Smooth muscle cell (in vitro differentiated cells): ENCODE measurements around the gene AHDC1. TPM values are rescaled to one million over a fixed set of nuclear protein-coding genes. Genes with fewer than 3 reads are reported as not detected.

Source experiments
- DNase-seq: peaks from one replicate; lab custom pipeline; 2025; ENCODE audit not compliant: unreplicated experiment; lab: John Stamatoyannopoulos, UW
- H2AFZ ChIP-seq: fragments of 200-600 bp; sonication (generic); 2 replicates; pipeline ENCODE4 v1.6.0; 2016; ENCODE audit warnings: antibody characterized with exemption, low read depth, mild to moderate bottlenecking
- H3F3A ChIP-seq: fragments of 200-600 bp; sonication (generic); 2 replicates; pipeline ENCODE4 v1.6.0; 2017; ENCODE audit warnings: antibody characterized with exemption, low read depth
- H3K27ac ChIP-seq: fragments of 200-600 bp; sonication (generic); 2 replicates; pipeline ENCODE4 v1.5.1; 2016; ENCODE audit warnings: low read depth, mild to moderate bottlenecking
- H3K27me3 ChIP-seq: fragments of 200-600 bp; sonication (generic); 2 replicates; pipeline ENCODE4 v1.6.1; 2016; ENCODE audit warnings: low read depth, mild to moderate bottlenecking
- H3K36me3 ChIP-seq: fragments of 200-600 bp; sonication (generic); 2 replicates; pipeline ENCODE4 v1.5.1; 2016; ENCODE audit warnings: low read depth
- H3K4me1 ChIP-seq: fragments of 200-600 bp; sonication (generic); 2 replicates; pipeline ENCODE4 v1.5.1; 2016; ENCODE audit warnings: low read depth
- H3K4me2 ChIP-seq: fragments of 200-600 bp; sonication (generic); 2 replicates; pipeline ENCODE4 v1.6.0; 2016; ENCODE audit warnings: mild to moderate bottlenecking
- H3K4me3 ChIP-seq: fragments of 200-600 bp; sonication (generic); 2 replicates; pipeline ENCODE4 v1.5.1; 2016; ENCODE audit warnings: mild to moderate bottlenecking
- H3K79me2 ChIP-seq: fragments of 200-600 bp; sonication (generic); 2 replicates; pipeline ENCODE4 v1.6.0; 2016; ENCODE audit warnings: low read depth, mild to moderate bottlenecking
- H3K9ac ChIP-seq: fragments of 200-600 bp; sonication (generic); 2 replicates; pipeline ENCODE4 v1.6.0; 2016; ENCODE audit warnings: low read depth
- H3K9me3 ChIP-seq: fragments of 200-600 bp; sonication (generic); replicated peaks from 2 replicates; pipeline ENCODE4 v1.5.1; 2016; ENCODE audit warnings: low read depth
- H4K20me1 ChIP-seq: fragments of 200-600 bp; sonication (generic); 2 replicates; pipeline ENCODE4 v1.6.0; 2016; ENCODE audit warnings: low read depth
- WGBS: methylation state at CpG from one replicate; pipeline ENCODE4 v1.1.7; 2016; ENCODE audit warnings: low lambda C conversion rate; 5-methylcytosine and 5-hydroxymethylcytosine counted together
- polyA plus RNA-seq: library from polyadenylated mRNA; unstranded; fragments of >200 nt; fragmentation: Nextera tagmentation; extraction: Ambion mirVana; gene quantifications from 2 replicates; pipeline ENCODE4 v1.2.1, GENCODE V29; 2016
- total RNA-seq: library from RNA; depleted of rRNA; stranded (reverse); fragments of >200 nt; gene quantifications from 2 replicates; pipeline ENCODE4 v1.2.3, GENCODE V29; 2014
- TF ChIP-seq, protein P1 (sequence below): fragments of 200-600 bp; sonication (generic); IDR thresholded peaks from 2 replicates; pipeline ENCODE4 v1.5.1; 2017; ENCODE audit warnings: borderline replicate concordance, mild to moderate bottlenecking, antibody characterized with exemption; ENCODE audit not compliant: insufficient read depth, poor library complexity, severe bottlenecking

The AHDC1 gene
- total and polyA plus RNA-seq, 2 experiments from 2014 or later = 12.2 TPM

DNA sequence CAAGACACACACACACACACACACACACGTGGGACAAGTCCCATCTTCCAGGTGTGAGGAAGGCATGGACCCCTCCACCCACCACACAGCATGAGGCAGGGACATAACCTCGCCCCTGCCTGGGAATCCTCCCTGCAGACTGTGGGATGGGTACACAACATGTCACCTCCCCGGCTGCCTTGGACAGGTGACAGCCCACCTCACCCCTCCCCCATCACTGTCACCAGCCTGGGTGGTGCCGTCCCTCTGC, 40.7 kb downstream of the AHDC1 start:
- Histone ChIP-seq H3K9ac (no peak overlapping the region), H3K9me3 (no peaks in the 10 kb centered on the region), H3K27ac (peak overlapping the region; percentile 58), H3K4me1 (peaks cover 76% of the 10 kb centered on the region), H3K4me2 (no peak overlapping the region), H3K27me3 (no peaks in the 10 kb centered on the region), H3F3A (peaks cover 21% of the 10 kb centered on the region), H3K4me3 (no peak overlapping the region), H4K20me1 (peaks cover 100% of the 10 kb centered on the region), H3K36me3 (no peaks in the 10 kb centered on the region), H2AFZ (no peak overlapping the region), H3K79me2 (peaks cover 91% of the 10 kb centered on the region)
- TF ChIP-seq, protein P1, sequence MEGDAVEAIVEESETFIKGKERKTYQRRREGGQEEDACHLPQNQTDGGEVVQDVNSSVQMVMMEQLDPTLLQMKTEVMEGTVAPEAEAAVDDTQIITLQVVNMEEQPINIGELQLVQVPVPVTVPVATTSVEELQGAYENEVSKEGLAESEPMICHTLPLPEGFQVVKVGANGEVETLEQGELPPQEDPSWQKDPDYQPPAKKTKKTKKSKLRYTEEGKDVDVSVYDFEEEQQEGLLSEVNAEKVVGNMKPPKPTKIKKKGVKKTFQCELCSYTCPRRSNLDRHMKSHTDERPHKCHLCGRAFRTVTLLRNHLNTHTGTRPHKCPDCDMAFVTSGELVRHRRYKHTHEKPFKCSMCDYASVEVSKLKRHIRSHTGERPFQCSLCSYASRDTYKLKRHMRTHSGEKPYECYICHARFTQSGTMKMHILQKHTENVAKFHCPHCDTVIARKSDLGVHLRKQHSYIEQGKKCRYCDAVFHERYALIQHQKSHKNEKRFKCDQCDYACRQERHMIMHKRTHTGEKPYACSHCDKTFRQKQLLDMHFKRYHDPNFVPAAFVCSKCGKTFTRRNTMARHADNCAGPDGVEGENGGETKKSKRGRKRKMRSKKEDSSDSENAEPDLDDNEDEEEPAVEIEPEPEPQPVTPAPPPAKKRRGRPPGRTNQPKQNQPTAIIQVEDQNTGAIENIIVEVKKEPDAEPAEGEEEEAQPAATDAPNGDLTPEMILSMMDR = no peak
- 66% methylated on average over 4 of the region's 4 CpGs for WGBS
- DNase-seq = no peak

DNA sequence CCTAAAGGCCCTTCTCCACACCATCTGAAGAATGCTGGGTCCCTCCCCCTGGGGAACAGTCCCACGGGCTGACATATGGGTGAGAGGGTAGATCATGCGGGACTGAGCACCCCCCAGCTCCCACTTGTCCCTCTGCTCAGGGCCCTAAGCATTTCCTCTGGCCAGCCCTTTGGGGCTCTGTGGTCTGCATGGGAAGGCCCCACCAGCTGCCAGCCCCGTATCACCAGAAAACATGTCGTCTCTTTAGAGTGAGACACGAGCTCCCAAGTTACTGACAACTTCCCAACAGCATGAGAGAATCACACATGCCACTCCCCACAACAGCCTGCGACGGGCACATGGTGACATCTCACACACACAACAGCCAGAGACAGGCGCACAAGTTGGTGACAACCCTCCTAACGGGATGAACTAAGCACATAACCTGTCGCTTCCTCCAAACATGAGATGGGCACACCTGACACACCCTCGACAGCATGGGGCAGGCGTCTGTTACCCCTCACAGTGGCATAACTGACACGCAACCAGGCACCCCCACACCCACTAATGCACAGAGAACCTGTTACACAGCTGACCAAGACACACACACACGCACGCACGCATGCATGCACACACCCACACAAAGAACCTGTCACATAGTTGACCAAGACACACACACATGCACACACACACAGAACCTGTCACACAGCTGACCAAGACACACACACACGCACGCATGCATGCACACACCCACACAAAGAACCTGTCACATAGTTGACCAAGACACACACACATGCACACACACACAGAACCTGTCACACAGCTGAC, 41.2 kb downstream of the AHDC1 start:
- Histone ChIP-seq H3K27me3 (no peaks in the 10 kb centered on the region), H2AFZ (no peak overlapping the region), H3K79me2 (peaks cover 87% of the 10 kb centered on the region), H3K4me3 (no peak overlapping the region), H3F3A (peaks cover 18% of the 10 kb centered on the region), H3K27ac (peak overlapping the region; percentile 65), H3K9ac (no peak overlapping the region), H3K9me3 (no peaks in the 10 kb centered on the region), H3K4me1 (peaks cover 74% of the 10 kb centered on the region), H4K20me1 (peaks cover 100% of the 10 kb centered on the region), H3K4me2 (peak overlapping the region; percentile 63), H3K36me3 (no peaks in the 10 kb centered on the region)
- DNase-seq = no peak
- 74% methylated on average over 18 of the region's 18 CpGs for WGBS
- TF ChIP-seq, protein P1 = no peak

DNA sequence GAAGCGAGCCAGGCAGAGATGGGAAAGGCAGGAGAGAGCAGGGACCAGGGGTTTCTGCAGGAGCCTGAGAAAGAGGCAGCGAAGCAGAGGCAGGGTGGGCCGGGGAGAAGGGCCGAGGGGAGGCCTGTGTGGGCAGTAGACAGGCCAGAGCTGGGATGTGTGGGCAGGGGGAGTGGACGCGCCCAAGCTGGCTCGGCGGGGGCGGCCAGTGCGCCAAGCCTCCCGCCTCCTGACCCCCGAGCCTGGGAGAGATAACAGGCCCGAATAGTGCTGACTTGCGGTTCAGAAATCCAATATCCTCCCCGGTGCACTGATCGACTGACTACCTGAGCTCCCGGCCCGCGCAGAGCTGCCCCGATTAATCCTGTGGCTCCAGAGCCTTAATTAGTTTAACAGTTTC, 41.9 kb downstream of the AHDC1 start:
- Histone ChIP-seq H3K27ac (peak overlapping the region; percentile 65), H3K27me3 (no peaks in the 10 kb centered on the region), H3K36me3 (no peaks in the 10 kb centered on the region), H2AFZ (no peak overlapping the region), H3K4me3 (no peak overlapping the region), H4K20me1 (peaks cover 100% of the 10 kb centered on the region), H3K4me1 (peaks cover 74% of the 10 kb centered on the region), H3K79me2 (peaks cover 79% of the 10 kb centered on the region), H3K9me3 (no peaks in the 10 kb centered on the region), H3K4me2 (peak overlapping the region; percentile 63), H3K9ac (no peak overlapping the region), H3F3A (peaks cover 22% of the 10 kb centered on the region)
- TF ChIP-seq, protein P1 = no peak
- WGBS = 38% methylated on average over 14 of the region's 20 CpGs
- no peak for DNase-seq
